GM21737 (cell line): ENCODE data around the gene FBXO39.
"Not testable (repeated sequence)": the region's sequence is repeated elsewhere in the genome, so short reads cannot be mapped to it uniquely, and the experiment has no call there.

Experiments
- ATAC-seq: cut with Tn5 transposase; IDR thresholded peaks from one replicate; pipeline ENCODE4 v1.9.1; 2021; ENCODE audit warnings: mild to moderate bottlenecking, moderate library complexity; ENCODE audit not compliant: unreplicated experiment

The FBXO39 gene

GRCh38 chr17:6789146-6789545 lies 13.1 kb downstream of the FBXO39 start:
- no peak for ATAC-seq

GRCh38 chr17:6793748-6794493 lies 17.9 kb downstream of the FBXO39 start:
- ATAC-seq: no peak

GRCh38 chr17:6796017-6796886 lies 20.2 kb downstream of the FBXO39 start:
- no peak for ATAC-seq

- no peak for ATAC-seq
Observed at GRCh38 chr17:6796887-6797490, 21.0 kb downstream of the FBXO39 start.

- no peak for ATAC-seq
Observed at GRCh38 chr17:6797718-6798351, 21.8 kb downstream of the FBXO39 start.

- no peak for ATAC-seq
Observed at GRCh38 chr17:6799738-6800137, 23.7 kb downstream of the FBXO39 start.

- ATAC-seq: no peak
Observed at GRCh38 chr17:6800422-6801027, 24.5 kb downstream of the FBXO39 start.

GRCh38 chr17:6811510-6811909 lies 35.5 kb downstream of the FBXO39 start:
- ATAC-seq: no peak

GRCh38 chr17:6812295-6812694 lies 36.3 kb downstream of the FBXO39 start:
- ATAC-seq: no peak

GRCh38 chr17:6815775-6816174 lies 39.8 kb downstream of the FBXO39 start:
- ATAC-seq: no peak

GRCh38 chr17:6816368-6816767 lies 40.4 kb downstream of the FBXO39 start:
- ATAC-seq: not testable (repeated sequence)

- ATAC-seq: no peak
Observed at GRCh38 chr17:6818938-6819337, 42.9 kb downstream of the FBXO39 start.

GRCh38 chr17:6823011-6823442 lies 47.0 kb downstream of the FBXO39 start:
- ATAC-seq: no peak

- no peak for ATAC-seq
Observed at GRCh38 chr17:6830383-6830986, 54.5 kb downstream of the FBXO39 start.

- ATAC-seq: no peak
Observed at GRCh38 chr17:6831661-6832263, 55.7 kb downstream of the FBXO39 start, which contains the start of gene TEKT1. Gene TEKT1, minus strand, starts transcription at chr17:6831729. Its CDS starts 1,353 bp downstream, at chr17:6830376.
